ENCODE measurements around the gene FAM180A. TPM values are rescaled to one million over a fixed set of nuclear protein-coding genes. Genes with fewer than 3 reads are reported as not detected.

Gene FAM180A
- total and polyA plus RNA-seq, 9 of the 15 experiments (the other 6 are each of a cell fraction or from before 2014, with no cell fraction given), result not detected

- ATAC-seq (peak; percentile 98), FAIRE-seq (peak; percentile 89), DNase-seq (ENCODE audit: extremely low read depth in 1 of 4, low spot score in 3 of 4) (peak; percentile 88 to 96 (median 95))
- peak within 1 kb of the TSS; percentile 92 for H2AFZ ChIP-seq (ENCODE audit: low read depth, low read length)
- no peaks in the 10 kb centered on the region for H3K79me2 ChIP-seq (ENCODE audit: control insufficient read depth, insufficient read depth, low read length)
- no TSS peak for BruUV-seq (replicated peaks)
- H3K27ac ChIP-seq (ENCODE audit: extremely low read depth, low read depth, low read length), result no peak within 1 kb of the TSS
- ChIA-PET CTCF (ENCODE audit: low intra/inter-chr PET ratio) (no interaction called here), POLR2A (interaction anchor here (0.6 to 1.7 kb wide), 10 partner anchors 9 to 415 kb away, joined by 3 to 8 read pairs (median 4); no protein-coding TSS in a partner anchor)
- no peaks in the 10 kb centered on the region for H4K20me1 ChIP-seq (replicated peaks; ENCODE audit: control insufficient read depth, insufficient read depth, low read length)
- in situ Hi-C loops (cut with MboI) (no loop called here), intact Hi-C loops (cut with micrococcal nuclease) (no loop called here)
- H3K4me2 ChIP-seq (ENCODE audit: insufficient read depth, low read length), result peak within 1 kb of the TSS; percentile 74
- H3K9ac ChIP-seq (ENCODE audit: insufficient read depth in 1 of 2, low read depth in 2 of 2, low read length in 2 of 2), result peak within 1 kb of the TSS; percentile 19 to 22; a peak in 2 of 4 replicates
- no peaks in the 10 kb centered on the region for H3K9me3 ChIP-seq (replicated peaks; ENCODE audit: control insufficient read depth, insufficient read depth, low read depth, low read length)
- peaks cover 22 to 23% of the 10 kb centered on the region in 2 experiments for H3K27me3 ChIP-seq (ENCODE audit: control insufficient read depth in 2 of 2, insufficient read depth in 2 of 2, low read length in 2 of 2)
- H3K4me3 ChIP-seq, result no peak within 1 kb of the TSS; the same call in 1 of the 2 replicates
- 6% methylated on average over 11 of the region's 11 CpGs for WGBS (ENCODE audit: insufficient coverage, low coverage, missing lambda C conversion rate)
- H3K36me3 ChIP-seq (ENCODE audit: control insufficient read depth, insufficient read depth, low read length), result no peaks in the 10 kb centered on the region
- H3K4me1 ChIP-seq (replicated peaks in 1 of 2; ENCODE audit: control insufficient read depth in 2 of 2, insufficient read depth in 2 of 2, low read length in 2 of 2), result peaks cover 8 to 22% of the 10 kb centered on the region in 2 experiments
- H3K9me1 ChIP-seq (ENCODE audit: control insufficient read depth, insufficient read depth, low read length), result no peaks in the 10 kb centered on the region
- no peak for TF ChIP-seq JUND (IDR thresholded peaks at IDR 0.05; ENCODE audit: borderline replicate concordance, low read depth, low read length)
- peak; percentile 34; the same call in 1 of the 3 replicates for TF ChIP-seq JUND (tag; IDR thresholded peaks at IDR 0.05; ENCODE audit: borderline replicate concordance, low read depth, low read length)
- peak; percentile 34; the same call in 1 of the 2 replicates for TF ChIP-seq TFAP4 (CRISPR knock-in tag; IDR thresholded peaks at IDR 0.05; ENCODE audit: borderline replicate concordance)
- TF ChIP-seq HDAC1 (IDR thresholded peaks at IDR 0.05), result no peak
- peak; percentile 49; the same call in 1 of the 2 replicates for TF ChIP-seq MBD2 (IDR thresholded peaks at IDR 0.05; ENCODE audit: borderline replicate concordance, low read depth)
- peak; percentile 67 for TF ChIP-seq MAFK (IDR thresholded peaks at IDR 0.05; ENCODE audit: low read length)
- TF ChIP-seq ARID3A (IDR thresholded peaks at IDR 0.05; ENCODE audit: borderline replicate concordance, low read depth, low read length), result 0 out of 2 replicates have a peak, but pooled peaks have one; percentile 24
- TF ChIP-seq MTA3 (IDR thresholded peaks at IDR 0.05; ENCODE audit: borderline replicate concordance), result 0 out of 2 replicates have a peak, but pooled peaks have one; percentile 14
- peak; percentile 59 for TF ChIP-seq RBM25 (IDR thresholded peaks at IDR 0.05; ENCODE audit: low read depth, low read length, severe bottlenecking)
- no peak for TF ChIP-seq U2AF1 (optimal IDR thresholded peaks at IDR 0.05; ENCODE audit: low read depth, low read length)
- TF ChIP-seq DIDO1 (tag; IDR thresholded peaks at IDR 0.05; ENCODE audit: low read depth), result no peak
- 0 out of 2 replicates have a peak, but pooled peaks have one; percentile 26 for TF ChIP-seq GABPB1 (CRISPR knock-in tag; IDR thresholded peaks at IDR 0.05)
- no peak for TF ChIP-seq POU5F1 (IDR thresholded peaks at IDR 0.05; ENCODE audit: borderline replicate concordance, low read depth, low read length, partially characterized antibody)
- TF ChIP-seq PRDM10 (IDR thresholded peaks at IDR 0.05; ENCODE audit: partially characterized antibody), result peak; percentile 67
- TF ChIP-seq ZFP36 (IDR thresholded peaks at IDR 0.05; ENCODE audit: low read depth, low read length, partially characterized antibody), result peak; percentile 1
- TF ChIP-seq NFYB (IDR thresholded peaks at IDR 0.05; ENCODE audit: extremely low read depth, insufficient read length), result peak; percentile 82
Measured at GRCh38 chr7:135728136-135728669, 20.4 kb downstream of the FAM180A start, which contains the start of gene SLC13A4. Gene SLC13A4 (minus strand): TSS chr7:135728186. CDS start chr7:135727496, 690 bp downstream.

Measured in K562 (cell line).